HG02610 (cell line): ENCODE data around the gene UST.
"Not testable (repeated sequence)": the region's sequence is repeated elsewhere in the genome, so short reads cannot be mapped to it uniquely, and the experiment has no call there.

ENCODE experiments used
- ATAC-seq: cut with Tn5 transposase; IDR thresholded peaks from one replicate; pipeline ENCODE4 v1.9.1; 2021; ENCODE audit warnings: mild to moderate bottlenecking, moderate library complexity; ENCODE audit not compliant: unreplicated experiment

The UST gene

DNA sequence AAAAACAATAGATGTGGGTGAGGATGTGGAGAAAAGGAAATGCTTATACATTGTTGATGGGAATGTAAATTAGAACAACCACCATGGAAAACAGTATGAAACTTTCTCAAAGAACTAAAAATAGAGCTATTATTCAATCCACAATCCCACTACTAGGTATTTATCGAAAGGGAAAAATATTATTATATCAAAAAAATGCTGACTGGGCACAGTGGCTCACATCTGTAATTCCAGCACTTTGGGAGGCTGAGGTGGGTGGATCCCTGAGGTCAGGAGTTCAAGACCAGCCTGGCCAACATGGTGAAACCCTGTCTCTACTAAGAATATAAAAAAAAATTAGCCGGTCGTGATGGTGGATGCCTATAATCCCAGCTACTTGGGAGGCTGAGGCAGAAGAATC lies 357.1 kb downstream of the UST start:
- ATAC-seq: not testable (repeated sequence)

GRCh38 chr6:149107520-149107919 lies 360.7 kb downstream of the UST start:
- ATAC-seq: no peak

GRCh38 chr6:149108038-149108748 lies 361.4 kb downstream of the UST start:
- ATAC-seq: no peak

GRCh38 chr6:149108749-149109100 lies 361.9 kb downstream of the UST start:
- ATAC-seq: no peak

DNA sequence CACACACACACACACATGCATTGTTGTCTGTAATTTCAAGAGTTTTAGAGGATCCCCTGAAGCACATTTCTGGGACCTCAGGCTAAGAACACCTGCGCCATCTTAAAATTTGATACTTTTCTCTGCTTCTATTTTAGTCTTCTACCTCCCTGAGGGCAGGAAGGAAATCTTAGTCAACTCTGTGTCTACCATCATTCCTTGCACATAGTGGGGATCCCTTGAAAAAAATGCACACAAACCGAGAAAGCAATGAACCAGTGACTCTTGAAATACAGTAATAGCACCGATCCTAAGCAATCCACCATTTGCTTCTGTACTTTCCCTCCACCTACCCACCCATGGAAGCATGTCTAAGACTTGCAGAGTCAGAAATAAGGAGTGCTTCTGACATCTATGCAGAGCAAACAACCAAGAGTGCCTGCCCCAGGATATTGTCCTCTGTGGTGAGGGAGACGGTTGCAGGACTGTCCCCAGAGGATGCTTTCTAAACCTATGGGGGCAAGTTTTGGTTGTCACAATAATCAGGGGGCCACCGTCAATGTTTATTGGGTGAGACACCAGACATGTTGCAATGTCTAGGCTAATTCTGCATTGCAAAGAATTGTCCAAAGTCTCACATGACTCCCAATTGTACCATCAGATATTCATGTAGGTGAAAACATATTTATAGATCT lies 362.7 kb downstream of the UST start:
- ATAC-seq: peak; percentile 72

DNA sequence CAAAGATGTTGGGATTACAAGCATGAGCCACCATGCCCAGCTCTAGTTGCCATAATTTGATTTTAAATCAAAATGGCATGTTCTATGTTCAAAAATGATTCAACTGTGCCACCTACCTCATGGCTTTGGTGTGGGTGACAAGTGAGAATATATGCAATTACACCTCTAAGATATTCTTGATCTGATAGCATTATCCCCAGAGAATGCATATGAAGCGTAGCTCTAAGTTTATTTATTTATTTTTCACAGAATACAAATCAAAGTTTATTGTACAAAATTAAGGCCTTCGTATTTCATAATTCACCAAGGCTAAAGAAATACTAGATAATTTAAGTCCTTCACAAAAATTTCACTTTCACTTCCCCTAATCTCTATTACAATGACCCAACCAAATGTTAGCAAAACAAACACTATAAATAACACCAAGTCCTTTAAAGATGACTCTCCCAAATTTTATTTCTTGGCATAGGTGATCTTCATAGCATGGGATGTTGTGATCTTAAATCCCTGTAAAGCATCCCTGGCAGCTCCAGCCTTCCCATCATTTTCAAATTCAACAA lies 364.8 kb downstream of the UST start:
- no peak for ATAC-seq

DNA sequence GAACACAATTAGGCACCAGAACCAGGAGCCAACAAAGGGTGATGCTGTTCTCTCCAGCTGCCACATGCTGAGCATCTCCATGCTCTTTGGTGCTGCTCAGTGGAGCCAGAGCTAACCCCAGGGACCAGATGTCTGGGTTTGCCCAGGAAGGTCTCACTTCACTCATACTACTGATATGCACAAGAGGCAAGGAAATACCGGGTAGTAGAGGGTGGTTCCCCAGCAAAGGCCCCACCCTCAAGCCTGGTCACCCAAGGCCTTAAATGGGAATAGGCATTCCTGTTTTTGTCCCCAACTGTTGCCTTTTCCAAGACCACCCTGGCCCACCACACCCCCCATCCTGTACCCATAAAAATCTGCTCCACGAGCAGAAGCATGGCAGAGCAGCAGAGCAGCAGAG lies 366.1 kb downstream of the UST start:
- peak; percentile 43 for ATAC-seq

DNA sequence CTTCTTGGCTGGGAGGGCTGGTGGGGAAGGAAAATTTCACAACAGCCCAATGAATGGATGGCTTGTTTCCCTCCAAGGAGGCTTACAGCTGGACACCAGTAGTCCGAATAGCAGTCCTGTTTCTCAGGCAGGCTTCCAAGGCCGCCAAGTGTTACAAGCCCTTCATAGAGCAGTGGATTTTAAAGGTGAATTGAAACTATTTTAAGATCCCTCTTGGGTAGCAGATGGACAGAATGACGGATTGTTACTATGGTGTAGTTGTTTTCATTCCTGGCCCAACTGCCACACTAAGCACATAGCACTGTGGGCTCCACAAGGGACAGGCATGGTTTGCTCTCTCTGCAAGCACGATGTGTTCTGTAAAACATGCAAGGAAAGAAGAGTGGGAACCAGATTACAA lies 367.3 kb downstream of the UST start:
- no peak for ATAC-seq

GRCh38 chr6:149118737-149119653 lies 372.2 kb downstream of the UST start:
- ATAC-seq: no peak

DNA sequence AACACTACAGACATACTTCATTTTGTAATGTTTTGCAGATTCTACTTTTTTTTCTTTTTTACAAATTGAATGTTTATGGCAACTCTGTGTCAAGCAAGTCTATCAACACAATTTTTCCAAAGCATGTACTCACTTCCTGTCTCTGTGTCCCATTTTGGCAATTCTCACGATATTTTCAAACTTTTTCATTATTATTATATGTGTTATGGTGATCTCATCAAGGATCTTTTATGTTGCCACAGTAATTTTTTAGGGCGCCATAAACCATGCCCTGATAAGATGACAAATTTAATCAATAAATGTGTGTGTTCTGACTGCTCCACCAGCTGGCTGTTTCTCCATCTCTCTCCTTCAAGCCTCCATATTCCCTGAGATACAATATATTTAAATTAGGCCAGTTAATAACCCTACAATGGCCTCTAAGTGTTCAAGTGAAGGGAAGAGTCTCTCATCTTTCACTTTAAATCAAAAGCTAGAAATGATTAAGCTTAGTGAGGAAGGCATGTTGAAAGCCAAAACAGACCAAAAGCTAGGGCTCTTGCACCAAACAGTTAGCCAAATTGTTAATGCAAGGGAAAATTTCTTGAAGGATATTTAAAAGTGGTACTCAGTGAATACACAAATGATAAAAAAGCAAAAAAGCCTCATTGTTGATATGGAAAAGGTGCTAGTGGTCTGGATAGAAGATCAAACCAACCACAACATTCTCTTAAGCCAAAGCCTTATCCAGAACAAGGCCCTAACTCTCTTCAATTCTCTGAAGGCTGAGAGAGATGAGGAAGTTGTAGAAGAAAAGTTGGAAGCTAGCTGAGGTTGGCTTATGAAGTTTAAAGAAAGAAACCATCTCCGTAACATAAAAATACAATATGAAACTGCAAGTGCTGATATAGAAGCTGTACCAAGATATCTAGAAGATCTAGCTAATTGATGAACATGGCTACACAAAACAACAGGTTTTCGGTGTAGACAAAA lies 376.3 kb downstream of the UST start:
- ATAC-seq: no peak

GRCh38 chr6:149125309-149125708 lies 378.5 kb downstream of the UST start:
- ATAC-seq: no peak
